ENCODE measurements around the gene PHKG2.
A peak's percentile ranks its signal among the peaks of the same experiment; 100 is the strongest.

The PHKG2 gene

DNA sequence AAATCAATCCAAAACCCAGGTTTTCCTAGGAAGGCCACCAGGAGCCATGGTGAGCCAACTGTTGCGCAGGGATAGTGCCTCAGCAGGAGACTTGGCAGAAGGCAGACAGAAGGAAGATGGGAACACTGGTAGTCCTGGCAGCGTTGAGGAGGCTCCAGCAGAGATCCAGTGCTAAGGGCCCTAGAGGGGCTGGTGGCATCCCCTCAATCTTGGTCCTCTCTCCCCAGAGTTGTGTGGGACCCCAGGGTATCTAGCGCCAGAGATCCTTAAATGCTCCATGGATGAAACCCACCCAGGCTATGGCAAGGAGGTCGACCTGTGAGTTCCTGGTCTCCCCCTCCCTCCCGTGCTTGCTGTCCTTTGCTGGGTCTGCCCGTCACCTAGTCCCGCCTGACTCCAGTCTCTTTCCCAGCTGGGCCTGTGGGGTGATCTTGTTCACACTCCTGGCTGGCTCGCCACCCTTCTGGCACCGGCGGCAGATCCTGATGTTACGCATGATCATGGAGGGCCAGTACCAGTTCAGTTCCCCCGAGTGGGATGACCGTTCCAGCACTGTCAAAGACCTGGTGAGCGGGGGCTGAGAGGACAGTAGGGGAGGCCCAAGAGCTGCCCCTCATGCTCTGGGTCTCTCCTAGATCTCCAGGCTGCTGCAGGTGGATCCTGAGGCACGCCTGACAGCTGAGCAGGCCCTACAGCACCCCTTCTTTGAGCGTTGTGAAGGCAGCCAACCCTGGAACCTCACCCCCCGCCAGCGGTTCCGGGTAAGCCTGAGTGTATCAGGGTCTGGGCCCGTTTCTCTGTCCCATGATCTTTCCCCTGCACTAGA is 7.9 kb downstream of the PHKG2 start:
- TF ChIP-seq, protein P1, sequence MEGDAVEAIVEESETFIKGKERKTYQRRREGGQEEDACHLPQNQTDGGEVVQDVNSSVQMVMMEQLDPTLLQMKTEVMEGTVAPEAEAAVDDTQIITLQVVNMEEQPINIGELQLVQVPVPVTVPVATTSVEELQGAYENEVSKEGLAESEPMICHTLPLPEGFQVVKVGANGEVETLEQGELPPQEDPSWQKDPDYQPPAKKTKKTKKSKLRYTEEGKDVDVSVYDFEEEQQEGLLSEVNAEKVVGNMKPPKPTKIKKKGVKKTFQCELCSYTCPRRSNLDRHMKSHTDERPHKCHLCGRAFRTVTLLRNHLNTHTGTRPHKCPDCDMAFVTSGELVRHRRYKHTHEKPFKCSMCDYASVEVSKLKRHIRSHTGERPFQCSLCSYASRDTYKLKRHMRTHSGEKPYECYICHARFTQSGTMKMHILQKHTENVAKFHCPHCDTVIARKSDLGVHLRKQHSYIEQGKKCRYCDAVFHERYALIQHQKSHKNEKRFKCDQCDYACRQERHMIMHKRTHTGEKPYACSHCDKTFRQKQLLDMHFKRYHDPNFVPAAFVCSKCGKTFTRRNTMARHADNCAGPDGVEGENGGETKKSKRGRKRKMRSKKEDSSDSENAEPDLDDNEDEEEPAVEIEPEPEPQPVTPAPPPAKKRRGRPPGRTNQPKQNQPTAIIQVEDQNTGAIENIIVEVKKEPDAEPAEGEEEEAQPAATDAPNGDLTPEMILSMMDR (IDR thresholded peaks at IDR 0.05; ENCODE audit: insufficient read depth, low read depth, low read length, missing control alignments): no peak
- DNase-seq (ENCODE audit: low read depth): no peak
- H3K4me3 ChIP-seq (ENCODE audit: low read depth, low read length): no peak overlapping the region

DNA sequence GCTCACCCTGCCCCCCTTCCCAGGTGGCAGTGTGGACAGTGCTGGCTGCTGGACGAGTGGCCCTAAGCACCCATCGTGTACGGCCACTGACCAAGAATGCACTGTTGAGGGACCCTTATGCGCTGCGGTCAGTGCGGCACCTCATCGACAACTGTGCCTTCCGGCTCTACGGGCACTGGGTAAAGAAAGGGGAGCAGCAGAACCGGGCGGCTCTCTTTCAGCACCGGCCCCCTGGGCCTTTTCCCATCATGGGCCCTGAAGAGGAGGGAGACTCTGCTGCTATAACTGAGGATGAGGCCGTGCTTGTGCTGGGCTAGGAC is 8.5 kb downstream of the PHKG2 start:
- TF ChIP-seq, protein P1 (IDR thresholded peaks at IDR 0.05; ENCODE audit: insufficient read depth, low read depth, low read length, missing control alignments): no peak
- no peak for DNase-seq (ENCODE audit: low read depth)
- no peak overlapping the region for H3K4me3 ChIP-seq (ENCODE audit: low read depth, low read length)

DNA sequence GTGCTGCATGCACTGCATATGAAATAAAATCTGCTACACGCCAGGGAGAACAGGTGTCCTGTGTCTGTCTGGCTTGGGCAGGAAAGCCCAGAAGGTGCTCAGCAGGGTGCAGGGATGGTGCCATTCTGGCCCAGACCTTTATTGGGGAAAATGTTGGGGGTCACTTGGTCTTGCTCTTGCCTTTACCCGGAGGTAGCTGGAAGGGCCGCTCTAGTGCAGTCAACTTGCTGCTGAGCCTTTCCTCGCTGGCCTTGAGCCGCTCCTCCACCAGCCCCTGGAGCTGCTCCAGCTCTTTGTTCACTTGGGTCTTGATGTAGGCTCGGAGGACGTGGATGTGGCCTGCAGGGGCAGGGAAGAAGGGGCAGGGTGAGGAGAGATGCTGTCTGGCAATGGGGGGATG is 9.1 kb downstream of the PHKG2 start:
- TF ChIP-seq, protein P1 (IDR thresholded peaks at IDR 0.05; ENCODE audit: insufficient read depth, low read depth, low read length, missing control alignments): no peak
- H3K4me3 ChIP-seq (ENCODE audit: low read depth, low read length): no peak overlapping the region
- no peak for DNase-seq (ENCODE audit: low read depth)

DNA sequence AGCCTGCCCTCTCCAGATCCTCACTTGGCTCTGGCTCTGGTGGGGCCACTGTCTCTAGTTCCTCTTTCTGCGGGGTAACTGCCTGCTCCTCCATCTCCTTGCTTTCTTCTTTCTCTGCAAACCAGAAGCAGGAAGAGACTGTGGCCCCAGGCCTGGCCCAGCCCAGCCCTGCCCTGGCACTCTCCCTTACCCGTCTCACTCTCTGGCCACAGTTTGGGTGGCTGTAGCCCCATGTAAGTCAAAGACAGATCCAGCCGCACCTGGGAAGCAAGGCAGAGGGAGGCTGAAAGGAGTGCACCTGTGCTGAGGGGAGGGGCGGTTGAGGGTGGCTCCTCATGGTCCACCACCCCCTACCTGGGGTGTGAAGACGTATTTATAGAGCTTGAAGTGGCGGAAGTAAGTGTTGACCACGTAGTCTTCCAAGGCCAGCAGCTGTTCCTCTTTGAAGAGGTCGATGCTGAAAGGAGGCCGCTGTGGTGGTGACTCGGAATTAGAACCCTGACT is 10.8 kb downstream of the PHKG2 start:
- H3K4me3 ChIP-seq (ENCODE audit: low read depth, low read length): no peak overlapping the region
- TF ChIP-seq, protein P1 (IDR thresholded peaks at IDR 0.05; ENCODE audit: insufficient read depth, low read depth, low read length, missing control alignments): no peak
- no peak for DNase-seq (ENCODE audit: low read depth)

DNA sequence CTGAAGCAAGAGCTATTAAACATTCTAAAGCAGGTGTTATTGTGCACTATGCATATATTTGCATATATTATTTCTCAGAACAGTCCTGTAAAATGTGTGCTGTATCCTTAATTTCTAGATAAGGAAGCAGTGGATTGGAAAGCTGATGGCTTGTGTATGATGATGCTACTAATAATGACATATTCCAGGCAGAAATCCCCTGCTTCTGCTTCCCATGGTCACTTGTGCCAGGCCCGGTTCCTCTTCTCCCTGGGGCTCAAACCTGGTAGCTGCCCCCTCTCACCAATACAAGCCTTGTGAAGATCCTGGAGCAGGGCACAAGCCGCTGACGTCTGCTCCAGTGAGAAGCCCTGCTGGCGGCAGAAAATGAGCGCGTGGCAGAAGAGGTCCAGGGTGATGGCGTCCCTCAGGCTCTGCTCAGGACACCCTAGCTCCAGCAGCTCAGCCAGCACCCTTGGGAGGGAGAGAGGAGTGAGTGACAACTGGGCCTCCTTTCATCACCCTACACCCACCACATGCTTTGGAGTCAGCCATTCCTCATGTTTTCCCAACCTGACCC is 11.9 kb downstream of the PHKG2 start:
- H3K4me3 ChIP-seq (ENCODE audit: low read depth, low read length): no peak overlapping the region
- TF ChIP-seq, protein P1 (IDR thresholded peaks at IDR 0.05; ENCODE audit: insufficient read depth, low read depth, low read length, missing control alignments): no peak

DNA sequence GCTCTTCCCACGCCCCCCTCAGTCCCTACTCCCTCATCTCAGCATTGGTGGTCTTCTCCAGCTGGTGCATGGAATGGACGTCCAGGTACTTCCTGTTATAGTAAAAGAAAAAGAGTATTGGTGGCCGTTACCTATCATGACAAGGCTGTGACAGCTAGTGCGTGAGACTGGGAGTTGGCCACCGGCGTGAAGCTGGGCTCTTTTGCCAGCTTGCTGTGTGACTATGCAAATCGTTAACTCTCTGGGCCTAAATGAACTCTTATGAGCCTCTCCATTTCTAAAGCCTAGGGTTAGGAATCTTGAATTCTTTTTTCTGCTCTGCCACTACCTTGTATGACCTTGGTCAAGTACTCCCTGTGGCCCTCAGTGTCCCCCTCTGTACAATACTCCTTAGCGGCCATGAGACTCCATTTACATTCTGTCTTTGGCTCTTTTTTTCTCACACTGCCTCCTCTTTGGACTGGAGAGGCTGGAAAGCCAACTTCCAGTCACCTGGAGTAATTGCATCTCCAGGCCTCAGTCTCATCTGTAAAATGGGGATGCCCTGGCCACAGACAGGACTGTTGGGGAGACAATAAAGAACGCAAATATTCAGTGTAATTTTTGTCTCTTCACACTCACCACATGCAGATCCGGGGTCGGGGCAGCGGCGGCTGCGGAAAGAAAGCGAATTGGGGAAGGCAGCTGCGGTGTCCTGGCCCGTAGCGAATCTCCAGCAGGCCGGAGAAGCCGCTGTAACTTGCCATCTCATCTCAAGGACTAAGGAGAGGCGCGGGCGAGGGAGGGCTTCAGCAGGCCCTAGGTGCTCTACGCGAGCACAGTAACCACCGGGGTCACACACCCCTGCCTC is 12.6 kb downstream of the PHKG2 start:
- DNase-seq (ENCODE audit: low read depth): no peak
- TF ChIP-seq, protein P1 (IDR thresholded peaks at IDR 0.05; ENCODE audit: insufficient read depth, low read depth, low read length, missing control alignments): no peak
- peak overlapping the region; percentile 89 for H3K4me3 ChIP-seq (ENCODE audit: low read depth, low read length)

More for the DNA sequence above, 11.9 kb downstream of the PHKG2 start:
- DNase-seq (ENCODE audit: low read depth): no peak
